Caco-2 (cell line): ENCODE measurements around the gene FUBP1. TPM values are rescaled to one million over a fixed set of nuclear protein-coding genes. Genes with fewer than 3 reads are reported as not detected.

Source experiments
- BruUV-seq: library from RNA; stranded (reverse); fragments of 400-500 nt; replicated peaks from 2 replicates; lab custom pipeline; 2021; lab: Mats Ljungman, UMichigan
- CTCF ChIA-PET: fragments of 300-600 bp; sonication (Branson Sonifier 250); formaldehyde crosslinking; loops from one replicate; lab custom pipeline; 2022; ENCODE audit warnings: antibody characterized with exemption; lab: Charles Lee
- POLR2A ChIA-PET: fragments of 300-600 bp; sonication (Branson Sonifier 250); formaldehyde crosslinking; loops from one replicate; lab custom pipeline; 2022; ENCODE audit warnings: antibody characterized with exemption; lab: Charles Lee
- DNase-seq, 2 experiments: peaks; one replicate each; pipeline versions ENCODE4 v3.0.0 to v3.0.0-alpha.2; 2020 to 2022
- H3K27me3 ChIP-seq: replicated peaks from 2 replicates; pipeline ENCODE4 v1.6.0; 2011; ENCODE audit warnings: low read length; ENCODE audit not compliant: control insufficient read depth, insufficient read depth
- H3K36me3 ChIP-seq: 2 replicates; pipeline ENCODE4 v1.5.1; 2011; ENCODE audit warnings: low read length; ENCODE audit not compliant: control insufficient read depth, insufficient read depth
- H3K4me1 ChIP-seq: fragments of 250-450 bp; sonication (Bioruptor Pico); 2 replicates; pipeline ENCODE4 v1.5.1; 2020; ENCODE audit warnings: mild to moderate bottlenecking
- H3K4me3 ChIP-seq: 2 replicates; pipeline ENCODE4 v1.5.1; 2011; ENCODE audit warnings: low read depth, mild to moderate bottlenecking, control low read depth, low read length
- H3K9me3 ChIP-seq: fragments of 250-450 bp; sonication (Bioruptor Pico); 2 replicates; pipeline ENCODE4 v1.5.1; 2020; ENCODE audit warnings: mild to moderate bottlenecking, moderate library complexity
- H3K27ac Mint-ChIP-seq: one replicate; pipeline ENCODE4 v1.8.0; 2022; ENCODE audit warnings: mixed read lengths; ENCODE audit not compliant: unreplicated experiment
- H3K27me3 Mint-ChIP-seq: one replicate; pipeline ENCODE4 v1.8.0; 2022; ENCODE audit warnings: mixed read lengths; ENCODE audit not compliant: insufficient read depth, unreplicated experiment
- H3K36me3 Mint-ChIP-seq: one replicate; pipeline ENCODE4 v1.8.0; 2022; ENCODE audit warnings: mild to moderate bottlenecking, mixed read lengths; ENCODE audit not compliant: insufficient read depth, unreplicated experiment
- H3K4me1 Mint-ChIP-seq: one replicate; pipeline ENCODE4 v1.8.0; 2022; ENCODE audit warnings: low read depth, mixed read lengths; ENCODE audit not compliant: unreplicated experiment
- H3K4me3 Mint-ChIP-seq: one replicate; pipeline ENCODE4 v1.8.0; 2022; ENCODE audit warnings: mild to moderate bottlenecking, moderate library complexity, mixed read lengths; ENCODE audit not compliant: unreplicated experiment
- H3K9me3 Mint-ChIP-seq: one replicate; pipeline ENCODE4 v1.8.0; 2022; ENCODE audit warnings: mixed read lengths; ENCODE audit not compliant: unreplicated experiment
- CTCF ChIP-seq, 2 experiments: fragments of 200-600 bp in 1 of 2; IDR thresholded peaks; 1 replicate in 1 of 2; 2 replicates in 1 of 2; pipeline versions ENCODE4 v1.5.1 to v1.8.0; 2011 to 2022; ENCODE audit warnings: antibody characterized with exemption in 1 of 2, control low read depth in 1 of 2, inconsistent platforms in 1 of 2, low read depth in 1 of 2, low read length in 1 of 2, mild to moderate bottlenecking in 1 of 2, moderate library complexity in 1 of 2; ENCODE audit not compliant: insufficient read depth in 1 of 2, severe bottlenecking in 1 of 2, unreplicated experiment in 1 of 2
- intact Hi-C: fragments of 100-400 bp; cut with micrococcal nuclease; formaldehyde crosslinking; loops from one replicate; pipeline ENCODE4 v1.10.0; 2022; ENCODE audit not compliant: unreplicated experiment
- total RNA-seq: library from RNA; stranded (reverse); gene quantifications from 2 replicates; pipeline ENCODE4 v1.2.3, GENCODE V29; 2022

The FUBP1 gene
- total RNA-seq, 1 experiment from 2014 or later = 90.1 TPM

- no peak for TF ChIP-seq CTCF (IDR thresholded peaks at IDR 0.05; ENCODE audit: insufficient read depth in 1 of 2, low read depth in 1 of 2, low read length in 1 of 2, severe bottlenecking in 1 of 2, unreplicated experiment in 1 of 2)
- Mint-ChIP-seq H3K27me3 (no peaks in the 10 kb centered on the region), H3K4me1 (no peaks in the 10 kb centered on the region), H3K36me3 (peaks cover 30% of the 10 kb centered on the region), H3K9me3 (no peaks in the 10 kb centered on the region), H3K4me3 (no peak overlapping the region), H3K27ac (no peak overlapping the region)
- DNase-seq = peak; percentile 74 to 85
- TSS peak; percentile 63 for BruUV-seq
- intact Hi-C loops = loop anchor here (5.0 kb wide), 1 partner anchor 69 kb away; the partner anchor contains the start of gene GIPC2
- no peaks in the 10 kb centered on the region for H3K36me3 ChIP-seq
- CTCF ChIA-PET = interaction anchor here (1.4 kb wide), 1 partner anchor 136 kb away, joined by 6 read pairs; no protein-coding TSS in a partner anchor
- H3K4me3 ChIP-seq = peak overlapping the region; percentile 89
- H3K27me3 ChIP-seq = no peaks in the 10 kb centered on the region
- H3K4me1 ChIP-seq = peaks cover 17% of the 10 kb centered on the region
- H3K9me3 ChIP-seq = no peaks in the 10 kb centered on the region
- POLR2A ChIA-PET = interaction anchor here (0.5 to 1.9 kb wide), 5 partner anchors 10 to 339 kb away, joined by 3 to 25 read pairs (median 4); partner anchors contain the start of gene DNAJB4
Observed at GRCh38 chr1:77978293-77978968, 441 bp downstream of the FUBP1 start.

- H3K27me3 Mint-ChIP-seq = no peaks in the 10 kb centered on the region
- no peak for DNase-seq
- no peak overlapping the region for H3K27ac Mint-ChIP-seq
- TF ChIP-seq CTCF (IDR thresholded peaks at IDR 0.05; ENCODE audit: insufficient read depth in 1 of 2, low read depth in 1 of 2, low read length in 1 of 2, severe bottlenecking in 1 of 2, unreplicated experiment in 1 of 2) = no peak
- Histone ChIP-seq H3K27me3 (no peaks in the 10 kb centered on the region), H3K36me3 (no peaks in the 10 kb centered on the region), H3K4me1 (peaks cover 16% of the 10 kb centered on the region), H3K9me3 (no peaks in the 10 kb centered on the region), H3K4me3 (peak overlapping the region; percentile 89)
- no peaks in the 10 kb centered on the region for H3K4me1 Mint-ChIP-seq
- H3K9me3 Mint-ChIP-seq = no peaks in the 10 kb centered on the region
- ChIA-PET CTCF (interaction anchor here (1.4 kb wide), 1 partner anchor 136 kb away, joined by 6 read pairs; no protein-coding TSS in a partner anchor), POLR2A (interaction anchor here (1.0 to 1.9 kb wide), 2 partner anchors 27 to 338 kb away, joined by 4 to 25 read pairs; partner anchors contain the start of gene DNAJB4)
- BruUV-seq = no TSS peak
- H3K4me3 Mint-ChIP-seq = no peak overlapping the region
- intact Hi-C loops = loop anchor here (5.0 kb wide), 1 partner anchor 69 kb away; the partner anchor contains the start of gene GIPC2
- H3K36me3 Mint-ChIP-seq = peaks cover 33% of the 10 kb centered on the region
Observed at GRCh38 chr1:77977989-77978292, 931 bp downstream of the FUBP1 start.

DNA sequence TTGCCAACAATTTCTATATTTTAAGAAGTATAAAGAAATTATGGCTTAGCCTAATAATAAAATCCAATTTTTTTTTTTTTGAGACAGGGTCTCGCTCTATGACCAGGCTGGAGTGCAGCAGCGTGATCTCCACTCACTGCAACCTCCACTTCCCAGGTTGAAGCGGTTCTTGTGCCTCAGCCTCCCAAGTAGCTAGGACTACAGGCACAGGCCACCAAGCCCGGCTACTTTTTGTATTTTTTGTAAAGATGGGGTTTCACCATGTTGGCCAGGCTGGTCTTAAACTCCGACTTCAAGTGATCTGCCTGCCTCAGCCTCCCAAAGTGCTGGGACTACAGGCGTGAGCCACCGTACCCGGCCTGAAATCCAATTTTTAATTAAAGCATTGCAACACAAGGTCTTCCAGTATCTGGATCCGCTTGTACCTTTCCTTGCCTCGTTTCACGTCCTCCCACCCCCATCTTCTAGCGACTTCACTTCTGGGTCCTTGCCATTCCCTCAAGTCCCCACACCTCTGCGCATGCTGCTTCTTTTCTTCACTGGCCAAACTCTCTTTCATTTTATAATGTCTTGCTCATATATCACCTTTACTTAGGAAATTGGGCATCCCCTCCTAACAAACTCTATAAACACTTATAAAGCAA, 2.3 kb downstream of the FUBP1 start:
- no peak for DNase-seq
- no TSS peak for BruUV-seq
- H3K36me3 ChIP-seq = no peaks in the 10 kb centered on the region
- no peaks in the 10 kb centered on the region for H3K4me1 Mint-ChIP-seq
- no peak overlapping the region for H3K27ac Mint-ChIP-seq
- intact Hi-C loops = loop anchor here (5.0 kb wide), 1 partner anchor 71 kb away; the partner anchor contains the start of gene GIPC2
- POLR2A ChIA-PET = no interaction called here
- no peak overlapping the region for H3K4me3 ChIP-seq
- TF ChIP-seq CTCF (IDR thresholded peaks at IDR 0.05; ENCODE audit: insufficient read depth in 1 of 2, low read depth in 1 of 2, low read length in 1 of 2, severe bottlenecking in 1 of 2, unreplicated experiment in 1 of 2) = no peak
- peaks cover 43% of the 10 kb centered on the region for H3K36me3 Mint-ChIP-seq
- H3K27me3 ChIP-seq = no peaks in the 10 kb centered on the region
- no peaks in the 10 kb centered on the region for H3K9me3 Mint-ChIP-seq
- peak overlapping the region; percentile 40 for H3K4me3 Mint-ChIP-seq
- CTCF ChIA-PET = no interaction called here
- H3K4me1 ChIP-seq = peaks cover 9% of the 10 kb centered on the region; the same call in 1 of the 2 replicates
- H3K9me3 ChIP-seq = no peaks in the 10 kb centered on the region
- no peaks in the 10 kb centered on the region for H3K27me3 Mint-ChIP-seq
